K562 (cell line): ENCODE data around the gene TMEM239. TPM values are rescaled to one million over a fixed set of nuclear protein-coding genes. Genes with fewer than 3 reads are reported as not detected.

Experiments
- ARID1B ChIP-seq: fragments of 450-650 bp; IDR thresholded peaks from 2 replicates; pipeline ENCODE4 v1.6.1; 2016; ENCODE audit warnings: antibody characterized with exemption, mild to moderate bottlenecking, inconsistent platforms
- BRCA1 ChIP-seq, 2 experiments: fragments of 450-650 bp in 1 of 2; sonication (generic) in 1 of 2; formaldehyde crosslinking in 1 of 2; IDR thresholded peaks; 2 replicates each; pipeline versions ENCODE4 v1.5.0 to v1.6.1; 2017 to 2020; ENCODE audit warnings: mild to moderate bottlenecking in 1 of 2, missing genetic modification reagents in 1 of 2
- CBFA2T3 ChIP-seq: fragments of 450-650 bp; IDR thresholded peaks from 2 replicates; pipeline ENCODE4 v1.6.1; 2017
- EP300 ChIP-seq: IDR thresholded peaks from 2 replicates; pipeline ENCODE4 v1.6.1; 2012; ENCODE audit warnings: low read length, improper control_type of control experiment
- FOXM1 ChIP-seq, 2 experiments: fragments of 450-650 bp in 1 of 2; sonication (generic) in 1 of 2; formaldehyde crosslinking in 1 of 2; IDR thresholded peaks; 2 replicates each; pipeline versions ENCODE4 v1.6.1 to v1.9.0; 2017 to 2022; ENCODE audit warnings: low read depth in 2 of 2, mild to moderate bottlenecking in 2 of 2, missing genetic modification reagents in 1 of 2, moderate library complexity in 1 of 2
- HES1 ChIP-seq: fragments of 450-650 bp; IDR thresholded peaks from 2 replicates; pipeline ENCODE4 v1.6.1; 2016; ENCODE audit warnings: low read depth, mild to moderate bottlenecking, moderate library complexity
- HMGXB4 ChIP-seq: sonication (generic); formaldehyde crosslinking; IDR thresholded peaks from 2 replicates; pipeline ENCODE4 v1.8.1; 2023; ENCODE audit warnings: mild to moderate bottlenecking, missing genetic modification reagents
- KLF16 ChIP-seq: IDR thresholded peaks from 2 replicates; pipeline ENCODE4 v1.6.1; 2016; ENCODE audit warnings: antibody characterized with exemption
- MLLT1 ChIP-seq, 2 experiments: fragments of 450-650 bp; IDR thresholded peaks; 2 replicates each; pipeline ENCODE4 v1.6.1; 2016
- MTA2 ChIP-seq: fragments of 450-650 bp; IDR thresholded peaks from 2 replicates; pipeline ENCODE4 v1.6.1; 2016; ENCODE audit warnings: low read depth
- NFIC ChIP-seq: fragments of 450-650 bp; IDR thresholded peaks from 2 replicates; pipeline ENCODE4 v1.6.1; 2017; ENCODE audit warnings: mild to moderate bottlenecking, inconsistent platforms
- PML ChIP-seq: IDR thresholded peaks from 2 replicates; pipeline ENCODE4 v1.6.1; 2012; ENCODE audit warnings: low read length, inconsistent platforms
- PRDM10 ChIP-seq: fragments of 450-650 bp; IDR thresholded peaks from 2 replicates; pipeline ENCODE4 v1.6.1; 2018; ENCODE audit not compliant: partially characterized antibody
- STAT5A ChIP-seq: IDR thresholded peaks from 2 replicates; pipeline ENCODE4 v1.6.1; 2012; ENCODE audit warnings: low read length, inconsistent platforms, borderline replicate concordance
- STAT5B ChIP-seq: fragments of 250-450 bp; sonication (Bioruptor Pico); IDR thresholded peaks from 2 replicates; pipeline ENCODE4 v1.8.0; 2021; ENCODE audit warnings: mild to moderate bottlenecking, inconsistent platforms
- TRIM24 ChIP-seq, 2 experiments: fragments of 450-650 bp; IDR thresholded peaks; 2 replicates each; pipeline ENCODE4 v1.6.1; 2016
- ZNF395 ChIP-seq: fragments of 200-800 bp; sonication (Bioruptor generic); IDR thresholded peaks from 2 replicates; pipeline ENCODE4 v1.6.1; 2017; ENCODE audit warnings: missing genetic modification characterization, missing compliant biosample characterization
- polyA plus RNA-seq, 8 experiments: library from polyadenylated mRNA; depleted of rRNA in 4 of 8; stranded (reverse) in 5 of 8; unstranded in 3 of 8; fragments of >200 nt; fragmentation: Nextera tagmentation in 2 of 8; fragmentation: Illumina TruSeq in 1 of 8; extraction: Ambion mirVana in 2 of 8; extraction: Trizol in 1 of 8; gene quantifications; 2 replicates each; pipeline versions ENCODE4 v1.2.1 to v1.2.3, GENCODE V29; 2011 to 2014; ENCODE audit warnings: inconsistent platforms in 1 of 8, missing spikeins in 1 of 8
- total RNA-seq, 7 experiments: library from RNA; depleted of rRNA in 6 of 7; stranded (reverse); fragments of >200 nt in 6 of 7; fragmentation: Illumina TruSeq in 2 of 7; extraction: Trizol in 2 of 7; gene quantifications; 2 replicates each; pipeline versions ENCODE4 v1.2.1 to v1.2.3, GENCODE V29; 2011 to 2021; ENCODE audit warnings: low replicate concordance in 1 of 7

Gene TMEM239
- total and polyA plus RNA-seq, 9 of the 15 experiments (the other 6 are each of a cell fraction or from before 2014, with no cell fraction given) = not detected

GRCh38 chr20:2804041-2804828 lies 11.9 kb upstream of the TMEM239 start (continued):
- TF ChIP-seq PRDM10 (peak; percentile 47), HES1 (no peak), TRIM24 (IDR thresholded peaks at IDR 0.05) (peak; percentile 68 to 85), ARID1B (peak; percentile 87), EP300 (peak; percentile 41; the same call in 1 of the 2 replicates), BRCA1 (IDR thresholded peaks at IDR 0.05) (no peak), BRCA1 (CRISPR knock-in tag; IDR thresholded peaks at IDR 0.05) (no peak), STAT5A (peak; percentile 74), MLLT1 (IDR thresholded peaks at IDR 0.05) (no peak), CBFA2T3 (peak; percentile 91), STAT5B (no peak), PML (peak; percentile 75), HMGXB4 (CRISPR knock-in tag) (no peak), NFIC (peak; percentile 59), KLF16 (0 out of 2 replicates have a peak, but pooled peaks have one; percentile 27), FOXM1 (IDR thresholded peaks at IDR 0.05; ENCODE audit: low read depth) (peak; percentile 58), FOXM1 (CRISPR knock-in tag; IDR thresholded peaks at IDR 0.05; ENCODE audit: low read depth) (no peak), ZNF395 (CRISPR knock-in tag) (no peak), MTA2 (peak; percentile 70; the same call in 1 of the 2 replicates)
